HepG2 (cell line): ENCODE measurements around the gene RAB3B. TPM values are rescaled to one million over a fixed set of nuclear protein-coding genes. Genes with fewer than 3 reads are reported as not detected.

ENCODE experiments used
- BORCS8-MEF2B ChIP-seq: sonication (generic); formaldehyde crosslinking; IDR thresholded peaks from 2 replicates; pipeline ENCODE4 v1.8.0; 2022; ENCODE audit warnings: mild to moderate bottlenecking, missing genetic modification reagents
- MAFG ChIP-seq: sonication (generic); formaldehyde crosslinking; IDR thresholded peaks from 2 replicates; pipeline ENCODE4 v1.5.1; 2020; ENCODE audit warnings: mild to moderate bottlenecking, missing genetic modification reagents
- NFKBIZ ChIP-seq: IDR thresholded peaks from 2 replicates; pipeline ENCODE4 v1.6.1; 2018; ENCODE audit warnings: missing genetic modification reagents, missing compliant biosample characterization
- RAD51 ChIP-seq: fragments of 450-650 bp; IDR thresholded peaks from 2 replicates; pipeline ENCODE4 v1.6.1; 2016; ENCODE audit warnings: borderline replicate concordance
- RARA ChIP-seq: IDR thresholded peaks from 2 replicates; pipeline ENCODE4 v1.6.1; 2016; ENCODE audit warnings: missing genetic modification reagents, missing compliant biosample characterization
- SETDB1 ChIP-seq: sonication (generic); formaldehyde crosslinking; IDR thresholded peaks from 2 replicates; pipeline ENCODE4 v1.5.1; 2020; ENCODE audit warnings: missing genetic modification reagents, mild to moderate bottlenecking, borderline replicate concordance
- ZFP36 ChIP-seq: fragments of 150-350 bp; IDR thresholded peaks from 2 replicates; pipeline ENCODE4 v1.6.1; 2018; ENCODE audit warnings: borderline replicate concordance, low read length, low read depth; ENCODE audit not compliant: partially characterized antibody
- ZKSCAN8 ChIP-seq: IDR thresholded peaks from 2 replicates; pipeline ENCODE4 v1.6.1; 2016; ENCODE audit warnings: borderline replicate concordance, missing genetic modification reagents, missing compliant biosample characterization
- ZNF136 ChIP-seq: sonication (generic); formaldehyde crosslinking; IDR thresholded peaks from 2 replicates; pipeline ENCODE4 v1.8.1; 2022; ENCODE audit warnings: low read depth, mild to moderate bottlenecking, moderate library complexity, missing genetic modification reagents
- ZNF138 ChIP-seq: sonication (generic); formaldehyde crosslinking; IDR thresholded peaks from 2 replicates; pipeline ENCODE4 v1.5.0; 2020; ENCODE audit warnings: mild to moderate bottlenecking, low read depth, missing genetic modification reagents
- ZNF326 ChIP-seq: sonication (generic); formaldehyde crosslinking; IDR thresholded peaks from 2 replicates; pipeline ENCODE4 v1.4.0; 2020; ENCODE audit warnings: missing genetic modification reagents, borderline replicate concordance
- ZNF546 ChIP-seq: sonication (generic); formaldehyde crosslinking; conservative IDR thresholded peaks from 2 replicates; pipeline ENCODE4 v1.8.1; 2023; ENCODE audit warnings: mild to moderate bottlenecking, missing genetic modification reagents
- ZNF646 ChIP-seq: sonication (generic); formaldehyde crosslinking; IDR thresholded peaks from 2 replicates; pipeline ENCODE4 v1.9.0; 2021; ENCODE audit warnings: mild to moderate bottlenecking, missing genetic modification reagents
- polyA plus RNA-seq, 8 experiments: library from polyadenylated mRNA; depleted of rRNA in 3 of 8; stranded (reverse) in 7 of 8; unstranded in 1 of 8; fragments of >200 nt; fragmentation: Illumina TruSeq in 4 of 8; extraction: Trizol in 4 of 8; gene quantifications; 2 replicates each; pipeline versions ENCODE4 v1.2.1 to v1.2.3, GENCODE V29; 2011 to 2016; ENCODE audit warnings: low read depth in 4 of 8, missing spikeins in 1 of 8, mixed read lengths in 1 of 8; ENCODE audit not compliant: insufficient read depth in 1 of 8
- total RNA-seq, 5 experiments: library from RNA; depleted of rRNA; stranded (reverse); fragments of >200 nt; fragmentation: Illumina TruSeq; extraction: Trizol; gene quantifications; 2 replicates each; pipeline ENCODE4 v1.2.3, GENCODE V29; 2016; ENCODE audit warnings: low read depth in 1 of 5
- TF ChIP-seq, protein P1 (sequence below): IDR thresholded peaks from 2 replicates; pipeline ENCODE4 v1.6.1; 2012; ENCODE audit warnings: inconsistent platforms
- TF ChIP-seq, protein P2 (sequence below): sonication (generic); formaldehyde crosslinking; IDR thresholded peaks from 2 replicates; pipeline ENCODE4 v1.4.0; 2020; ENCODE audit warnings: missing genetic modification reagents
- TF ChIP-seq, protein P3 (sequence below): IDR thresholded peaks from 2 replicates; pipeline ENCODE4 v1.6.1; 2016; ENCODE audit warnings: low read depth, control low read depth
- TF ChIP-seq, protein P4 (sequence below): IDR thresholded peaks from 2 replicates; pipeline ENCODE4 v1.6.1; 2016; ENCODE audit warnings: missing compliant biosample characterization, missing genetic modification reagents, borderline replicate concordance
- TF ChIP-seq, protein P5 (sequence below): sonication (generic); formaldehyde crosslinking; conservative IDR thresholded peaks from 2 replicates; pipeline ENCODE4 v1.4.0; 2020; ENCODE audit warnings: missing genetic modification reagents

The RAB3B gene
- total and polyA plus RNA-seq, 2 of the 13 experiments (the other 11 are each of a cell fraction or from before 2014, with no cell fraction given): 1.0 to 1.2 TPM

DNA sequence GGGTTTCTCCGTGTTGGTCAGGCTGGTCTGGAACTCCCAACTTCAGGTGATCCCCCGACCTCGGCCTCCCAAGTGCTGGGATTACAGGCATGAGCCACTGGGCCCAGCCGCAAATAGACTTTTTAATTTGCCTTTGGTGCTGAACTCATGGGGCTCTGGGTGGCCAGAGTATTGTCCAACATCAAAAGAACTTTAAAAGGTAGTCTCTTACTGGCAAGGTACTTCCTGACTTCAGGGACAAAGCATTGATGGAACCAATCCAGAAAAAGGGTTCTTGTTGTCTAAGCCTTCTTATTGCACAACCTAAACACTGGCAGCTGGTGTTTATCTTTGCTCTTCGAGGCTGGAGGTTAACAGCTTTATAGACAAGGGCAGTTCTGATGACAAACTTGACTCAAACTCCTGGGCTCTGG lies 46.9 kb upstream of the RAB3B start (continued):
- TF ChIP-seq ZFP36 (no peak), ZNF546 (no peak), ZNF136 (CRISPR knock-in tag) (peak; percentile 80; the same call in 1 of the 2 replicates), ZNF646 (CRISPR knock-in tag) (no peak; the same call in 1 of the 2 replicates), SETDB1 (no peak), ZNF138 (CRISPR knock-in tag) (no peak), RAD51 (no peak), BORCS8-MEF2B (no peak), NFKBIZ (CRISPR knock-in tag) (peak; percentile 92; the same call in 1 of the 2 replicates), ZKSCAN8 (CRISPR knock-in tag) (peak; percentile 92), RARA (CRISPR knock-in tag) (peak; percentile 91), ZNF326 (CRISPR knock-in tag) (no peak), MAFG (no peak)
- TF ChIP-seq, protein P1, sequence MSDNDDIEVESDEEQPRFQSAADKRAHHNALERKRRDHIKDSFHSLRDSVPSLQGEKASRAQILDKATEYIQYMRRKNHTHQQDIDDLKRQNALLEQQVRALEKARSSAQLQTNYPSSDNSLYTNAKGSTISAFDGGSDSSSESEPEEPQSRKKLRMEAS: peak; percentile 47; the same call in 1 of the 2 replicates
- TF ChIP-seq, protein P2, sequence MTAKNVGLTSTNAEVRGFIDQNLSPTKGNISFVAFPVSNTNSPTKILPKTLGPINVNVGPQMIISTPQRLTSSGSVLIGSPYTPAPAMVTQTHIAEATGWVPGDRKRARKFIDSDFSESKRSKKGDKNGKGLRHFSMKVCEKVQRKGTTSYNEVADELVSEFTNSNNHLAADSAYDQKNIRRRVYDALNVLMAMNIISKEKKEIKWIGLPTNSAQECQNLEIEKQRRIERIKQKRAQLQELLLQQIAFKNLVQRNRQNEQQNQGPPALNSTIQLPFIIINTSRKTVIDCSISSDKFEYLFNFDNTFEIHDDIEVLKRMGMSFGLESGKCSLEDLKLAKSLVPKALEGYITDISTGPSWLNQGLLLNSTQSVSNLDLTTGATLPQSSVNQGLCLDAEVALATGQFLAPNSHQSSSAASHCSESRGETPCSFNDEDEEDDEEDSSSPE: peak; percentile 65; the same call in 1 of the 2 replicates
- TF ChIP-seq, protein P3, sequence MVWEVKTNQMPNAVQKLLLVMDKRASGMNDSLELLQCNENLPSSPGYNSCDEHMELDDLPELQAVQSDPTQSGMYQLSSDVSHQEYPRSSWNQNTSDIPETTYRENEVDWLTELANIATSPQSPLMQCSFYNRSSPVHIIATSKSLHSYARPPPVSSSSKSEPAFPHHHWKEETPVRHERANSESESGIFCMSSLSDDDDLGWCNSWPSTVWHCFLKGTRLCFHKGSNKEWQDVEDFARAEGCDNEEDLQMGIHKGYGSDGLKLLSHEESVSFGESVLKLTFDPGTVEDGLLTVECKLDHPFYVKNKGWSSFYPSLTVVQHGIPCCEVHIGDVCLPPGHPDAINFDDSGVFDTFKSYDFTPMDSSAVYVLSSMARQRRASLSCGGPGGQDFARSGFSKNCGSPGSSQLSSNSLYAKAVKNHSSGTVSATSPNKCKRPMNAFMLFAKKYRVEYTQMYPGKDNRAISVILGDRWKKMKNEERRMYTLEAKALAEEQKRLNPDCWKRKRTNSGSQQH (CRISPR knock-in tag): peak; percentile 91
- TF ChIP-seq, protein P4, sequence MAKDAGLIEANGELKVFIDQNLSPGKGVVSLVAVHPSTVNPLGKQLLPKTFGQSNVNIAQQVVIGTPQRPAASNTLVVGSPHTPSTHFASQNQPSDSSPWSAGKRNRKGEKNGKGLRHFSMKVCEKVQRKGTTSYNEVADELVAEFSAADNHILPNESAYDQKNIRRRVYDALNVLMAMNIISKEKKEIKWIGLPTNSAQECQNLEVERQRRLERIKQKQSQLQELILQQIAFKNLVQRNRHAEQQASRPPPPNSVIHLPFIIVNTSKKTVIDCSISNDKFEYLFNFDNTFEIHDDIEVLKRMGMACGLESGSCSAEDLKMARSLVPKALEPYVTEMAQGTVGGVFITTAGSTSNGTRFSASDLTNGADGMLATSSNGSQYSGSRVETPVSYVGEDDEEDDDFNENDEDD: peak; percentile 35; the same call in 1 of the 2 replicates
- TF ChIP-seq, protein P5, sequence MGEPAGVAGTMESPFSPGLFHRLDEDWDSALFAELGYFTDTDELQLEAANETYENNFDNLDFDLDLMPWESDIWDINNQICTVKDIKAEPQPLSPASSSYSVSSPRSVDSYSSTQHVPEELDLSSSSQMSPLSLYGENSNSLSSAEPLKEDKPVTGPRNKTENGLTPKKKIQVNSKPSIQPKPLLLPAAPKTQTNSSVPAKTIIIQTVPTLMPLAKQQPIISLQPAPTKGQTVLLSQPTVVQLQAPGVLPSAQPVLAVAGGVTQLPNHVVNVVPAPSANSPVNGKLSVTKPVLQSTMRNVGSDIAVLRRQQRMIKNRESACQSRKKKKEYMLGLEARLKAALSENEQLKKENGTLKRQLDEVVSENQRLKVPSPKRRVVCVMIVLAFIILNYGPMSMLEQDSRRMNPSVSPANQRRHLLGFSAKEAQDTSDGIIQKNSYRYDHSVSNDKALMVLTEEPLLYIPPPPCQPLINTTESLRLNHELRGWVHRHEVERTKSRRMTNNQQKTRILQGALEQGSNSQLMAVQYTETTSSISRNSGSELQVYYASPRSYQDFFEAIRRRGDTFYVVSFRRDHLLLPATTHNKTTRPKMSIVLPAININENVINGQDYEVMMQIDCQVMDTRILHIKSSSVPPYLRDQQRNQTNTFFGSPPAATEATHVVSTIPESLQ (CRISPR knock-in tag): no peak
